ENCODE data around the gene RNF220. TPM values are rescaled to one million over a fixed set of nuclear protein-coding genes. Genes with fewer than 3 reads are reported as not detected.
A peak's percentile ranks its signal among the peaks of the same experiment; 100 is the strongest.

Gene RNF220
- total and polyA plus RNA-seq, 2 of the 13 experiments (the other 11 are each of a cell fraction or from before 2014, with no cell fraction given) = 48.2 to 72.1 TPM

DNA sequence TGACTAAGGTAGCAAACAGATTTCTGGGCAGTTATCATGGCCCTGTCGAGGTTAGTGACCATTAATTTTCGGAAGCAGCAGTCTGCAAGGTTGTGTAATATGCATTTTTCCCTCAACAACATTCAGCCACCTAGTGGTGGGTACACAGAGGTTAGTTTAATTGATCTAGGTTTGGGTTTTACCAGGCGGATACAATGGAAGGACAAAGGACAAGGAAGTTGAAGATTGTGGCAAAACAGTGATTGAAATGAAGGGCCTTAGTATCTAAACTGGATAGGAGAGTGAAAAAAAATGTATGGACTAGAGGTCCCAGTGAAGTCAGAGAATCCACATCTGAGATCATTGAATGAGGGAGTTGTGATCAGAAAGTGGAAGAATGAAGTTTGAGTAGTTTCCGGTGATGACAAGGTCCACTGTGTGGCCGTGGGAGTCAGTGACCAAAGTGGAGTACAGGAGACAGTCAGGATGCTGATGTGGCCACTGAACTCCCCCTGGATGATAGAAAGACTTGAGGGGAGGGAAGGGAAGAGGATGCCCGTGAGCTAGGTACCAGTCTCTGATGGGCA, 272.2 kb downstream of the RNF220 start (continued):
- TF ChIP-seq, protein P1, sequence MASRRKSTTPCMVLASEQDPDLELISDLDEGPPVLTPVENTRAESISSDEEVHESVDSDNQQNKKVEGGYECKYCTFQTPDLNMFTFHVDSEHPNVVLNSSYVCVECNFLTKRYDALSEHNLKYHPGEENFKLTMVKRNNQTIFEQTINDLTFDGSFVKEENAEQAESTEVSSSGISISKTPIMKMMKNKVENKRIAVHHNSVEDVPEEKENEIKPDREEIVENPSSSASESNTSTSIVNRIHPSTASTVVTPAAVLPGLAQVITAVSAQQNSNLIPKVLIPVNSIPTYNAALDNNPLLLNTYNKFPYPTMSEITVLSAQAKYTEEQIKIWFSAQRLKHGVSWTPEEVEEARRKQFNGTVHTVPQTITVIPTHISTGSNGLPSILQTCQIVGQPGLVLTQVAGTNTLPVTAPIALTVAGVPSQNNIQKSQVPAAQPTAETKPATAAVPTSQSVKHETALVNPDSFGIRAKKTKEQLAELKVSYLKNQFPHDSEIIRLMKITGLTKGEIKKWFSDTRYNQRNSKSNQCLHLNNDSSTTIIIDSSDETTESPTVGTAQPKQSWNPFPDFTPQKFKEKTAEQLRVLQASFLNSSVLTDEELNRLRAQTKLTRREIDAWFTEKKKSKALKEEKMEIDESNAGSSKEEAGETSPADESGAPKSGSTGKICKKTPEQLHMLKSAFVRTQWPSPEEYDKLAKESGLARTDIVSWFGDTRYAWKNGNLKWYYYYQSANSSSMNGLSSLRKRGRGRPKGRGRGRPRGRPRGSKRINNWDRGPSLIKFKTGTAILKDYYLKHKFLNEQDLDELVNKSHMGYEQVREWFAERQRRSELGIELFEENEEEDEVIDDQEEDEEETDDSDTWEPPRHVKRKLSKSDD (CRISPR knock-in tag; IDR thresholded peaks at IDR 0.05; ENCODE audit: low read depth) = no peak
- TF ChIP-seq, protein P2, sequence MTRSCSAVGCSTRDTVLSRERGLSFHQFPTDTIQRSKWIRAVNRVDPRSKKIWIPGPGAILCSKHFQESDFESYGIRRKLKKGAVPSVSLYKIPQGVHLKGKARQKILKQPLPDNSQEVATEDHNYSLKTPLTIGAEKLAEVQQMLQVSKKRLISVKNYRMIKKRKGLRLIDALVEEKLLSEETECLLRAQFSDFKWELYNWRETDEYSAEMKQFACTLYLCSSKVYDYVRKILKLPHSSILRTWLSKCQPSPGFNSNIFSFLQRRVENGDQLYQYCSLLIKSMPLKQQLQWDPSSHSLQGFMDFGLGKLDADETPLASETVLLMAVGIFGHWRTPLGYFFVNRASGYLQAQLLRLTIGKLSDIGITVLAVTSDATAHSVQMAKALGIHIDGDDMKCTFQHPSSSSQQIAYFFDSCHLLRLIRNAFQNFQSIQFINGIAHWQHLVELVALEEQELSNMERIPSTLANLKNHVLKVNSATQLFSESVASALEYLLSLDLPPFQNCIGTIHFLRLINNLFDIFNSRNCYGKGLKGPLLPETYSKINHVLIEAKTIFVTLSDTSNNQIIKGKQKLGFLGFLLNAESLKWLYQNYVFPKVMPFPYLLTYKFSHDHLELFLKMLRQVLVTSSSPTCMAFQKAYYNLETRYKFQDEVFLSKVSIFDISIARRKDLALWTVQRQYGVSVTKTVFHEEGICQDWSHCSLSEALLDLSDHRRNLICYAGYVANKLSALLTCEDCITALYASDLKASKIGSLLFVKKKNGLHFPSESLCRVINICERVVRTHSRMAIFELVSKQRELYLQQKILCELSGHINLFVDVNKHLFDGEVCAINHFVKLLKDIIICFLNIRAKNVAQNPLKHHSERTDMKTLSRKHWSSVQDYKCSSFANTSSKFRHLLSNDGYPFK (CRISPR knock-in tag; IDR thresholded peaks at IDR 0.05; ENCODE audit: borderline replicate concordance) = no peak
- TF ChIP-seq ZNF441 (CRISPR knock-in tag; IDR thresholded peaks at IDR 0.05; ENCODE audit: borderline replicate concordance) (no peak), ZNF720 (CRISPR knock-in tag; IDR thresholded peaks at IDR 0.05) (no peak), ZNF253 (CRISPR knock-in tag; IDR thresholded peaks at IDR 0.05; ENCODE audit: borderline replicate concordance) (no peak), NR1H2 (CRISPR knock-in tag; IDR thresholded peaks at IDR 0.05; ENCODE audit: borderline replicate concordance, low read depth) (no peak), ATAD3A (CRISPR knock-in tag; IDR thresholded peaks at IDR 0.05) (no peak), ZNF547 (CRISPR knock-in tag; IDR thresholded peaks at IDR 0.05) (0 out of 2 replicates have a peak, but pooled peaks have one; percentile 44), ZBTB21 (CRISPR knock-in tag; IDR thresholded peaks at IDR 0.05) (no peak), RAD21 (CRISPR knock-in tag; IDR thresholded peaks at IDR 0.05) (peak; percentile 41; the same call in 1 of the 2 replicates), ZNF7 (CRISPR knock-in tag; IDR thresholded peaks at IDR 0.05) (no peak), ARID2 (CRISPR knock-in tag; IDR thresholded peaks at IDR 0.05; ENCODE audit: borderline replicate concordance) (no peak), JUND (CRISPR knock-in tag; IDR thresholded peaks at IDR 0.05) (no peak), SNRNP70 (IDR thresholded peaks at IDR 0.05; ENCODE audit: low read depth, low read length) (no peak), ZNF468 (CRISPR knock-in tag; IDR thresholded peaks at IDR 0.05) (no peak), GATAD1 (CRISPR knock-in tag; IDR thresholded peaks at IDR 0.05) (0 out of 2 replicates have a peak, but pooled peaks have one; percentile 14), ZNF296 (CRISPR knock-in tag; conservative IDR thresholded peaks at IDR 0.05) (no peak), ZMAT3 (CRISPR knock-in tag; conservative IDR thresholded peaks at IDR 0.05) (no peak), ZNF124 (CRISPR knock-in tag; IDR thresholded peaks at IDR 0.05) (no peak), KDM3A (CRISPR knock-in tag; IDR thresholded peaks at IDR 0.05; ENCODE audit: low read depth) (no peak), STAT5B (CRISPR knock-in tag; IDR thresholded peaks at IDR 0.05) (no peak)
- TF ChIP-seq, protein P3, sequence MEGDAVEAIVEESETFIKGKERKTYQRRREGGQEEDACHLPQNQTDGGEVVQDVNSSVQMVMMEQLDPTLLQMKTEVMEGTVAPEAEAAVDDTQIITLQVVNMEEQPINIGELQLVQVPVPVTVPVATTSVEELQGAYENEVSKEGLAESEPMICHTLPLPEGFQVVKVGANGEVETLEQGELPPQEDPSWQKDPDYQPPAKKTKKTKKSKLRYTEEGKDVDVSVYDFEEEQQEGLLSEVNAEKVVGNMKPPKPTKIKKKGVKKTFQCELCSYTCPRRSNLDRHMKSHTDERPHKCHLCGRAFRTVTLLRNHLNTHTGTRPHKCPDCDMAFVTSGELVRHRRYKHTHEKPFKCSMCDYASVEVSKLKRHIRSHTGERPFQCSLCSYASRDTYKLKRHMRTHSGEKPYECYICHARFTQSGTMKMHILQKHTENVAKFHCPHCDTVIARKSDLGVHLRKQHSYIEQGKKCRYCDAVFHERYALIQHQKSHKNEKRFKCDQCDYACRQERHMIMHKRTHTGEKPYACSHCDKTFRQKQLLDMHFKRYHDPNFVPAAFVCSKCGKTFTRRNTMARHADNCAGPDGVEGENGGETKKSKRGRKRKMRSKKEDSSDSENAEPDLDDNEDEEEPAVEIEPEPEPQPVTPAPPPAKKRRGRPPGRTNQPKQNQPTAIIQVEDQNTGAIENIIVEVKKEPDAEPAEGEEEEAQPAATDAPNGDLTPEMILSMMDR (CRISPR knock-in tag; IDR thresholded peaks at IDR 0.05) = peak; percentile 69
- TF ChIP-seq, protein P4, sequence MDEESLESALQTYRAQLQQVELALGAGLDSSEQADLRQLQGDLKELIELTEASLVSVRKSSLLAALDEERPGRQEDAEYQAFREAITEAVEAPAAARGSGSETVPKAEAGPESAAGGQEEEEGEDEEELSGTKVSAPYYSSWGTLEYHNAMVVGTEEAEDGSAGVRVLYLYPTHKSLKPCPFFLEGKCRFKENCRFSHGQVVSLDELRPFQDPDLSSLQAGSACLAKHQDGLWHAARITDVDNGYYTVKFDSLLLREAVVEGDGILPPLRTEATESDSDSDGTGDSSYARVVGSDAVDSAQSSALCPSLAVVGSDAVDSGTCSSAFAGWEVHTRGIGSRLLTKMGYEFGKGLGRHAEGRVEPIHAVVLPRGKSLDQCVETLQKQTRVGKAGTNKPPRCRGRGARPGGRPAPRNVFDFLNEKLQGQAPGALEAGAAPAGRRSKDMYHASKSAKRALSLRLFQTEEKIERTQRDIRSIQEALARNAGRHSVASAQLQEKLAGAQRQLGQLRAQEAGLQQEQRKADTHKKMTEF (CRISPR knock-in tag; IDR thresholded peaks at IDR 0.05) = peak; percentile 58; the same call in 1 of the 2 replicates
